Aorta (tissue), 5 donors: Measurements from ENCODE around the gene C17orf75. TPM values are rescaled to one million over a fixed set of nuclear protein-coding genes. Genes with fewer than 3 reads are reported as not detected.

Experiments
- ATAC-seq: fragments of 200-7000 bp; cut with Tn5 transposase; one replicate; pipeline ENCODE4 v1.9.1; 2022; ENCODE audit warnings: moderate library complexity; ENCODE audit not compliant: low FRiP score
- DNase-seq, 2 donors: peaks; one replicate each; pipeline ENCODE4 v3.0.0-alpha.2; 2020
- H3K27ac ChIP-seq, 2 donors: one replicate each; pipeline ENCODE4 v1.5.1; 2013; ENCODE audit warnings: low read length in 2 of 2, mild to moderate bottlenecking in 2 of 2, moderate library complexity in 2 of 2, control low read depth in 1 of 2, inconsistent platforms in 1 of 2, low read depth in 1 of 2
- H3K27me3 ChIP-seq, 2 donors: one replicate each; pipeline ENCODE4 v1.6.1; 2013; ENCODE audit warnings: control low read depth in 1 of 2, low read length in 1 of 2, mild to moderate bottlenecking in 1 of 2, moderate library complexity in 1 of 2; ENCODE audit not compliant: insufficient read depth in 2 of 2, control insufficient read depth in 1 of 2
- H3K36me3 ChIP-seq, 2 donors: one replicate each; pipeline ENCODE4 v1.6.1; 2013; ENCODE audit warnings: control low read depth in 1 of 2, low read length in 1 of 2, mild to moderate bottlenecking in 1 of 2; ENCODE audit not compliant: insufficient read depth in 2 of 2, control insufficient read depth in 1 of 2
- H3K4me1 ChIP-seq, 2 donors: one replicate each; pipeline ENCODE4 v1.6.1; 2013; ENCODE audit warnings: low read length in 2 of 2, control low read depth in 1 of 2, mild to moderate bottlenecking in 1 of 2, moderate library complexity in 1 of 2; ENCODE audit not compliant: insufficient read depth in 2 of 2, control insufficient read depth in 1 of 2
- H3K4me3 ChIP-seq, 2 donors: one replicate each; pipeline ENCODE4 v1.5.1; 2013; ENCODE audit warnings: low read length in 2 of 2, control low read depth in 1 of 2, mild to moderate bottlenecking in 1 of 2
- H3K9me3 ChIP-seq: one replicate; pipeline ENCODE4 v1.6.1; 2013; ENCODE audit warnings: mild to moderate bottlenecking, low read length; ENCODE audit not compliant: control insufficient read depth
- WGBS, 2 donors: extraction: QIAGEN DNeasy Blood & Tissue Kit; methylation state at CpG; one replicate each; pipeline ENCODE4 v1.1.7; 2013; 5-methylcytosine and 5-hydroxymethylcytosine counted together
- intact Hi-C, 2 donors: fragments of 100-400 bp; cut with DNase I; formaldehyde crosslinking; loops; one replicate each; pipeline versions ENCODE4 v1.14.2 to v1.15.0; 2022
- polyA plus RNA-seq, 2 donors: library from polyadenylated mRNA; stranded (reverse); fragments of 200-250 nt; gene quantifications; one replicate each; pipeline ENCODE4 v1.2.3, GENCODE V29; 2013
- total RNA-seq, 2 donors: library from RNA; stranded (reverse); fragmentation: NEBNext Ultra II Directional; extraction: Animal tissue kit (Norgen Biotek cat#: 25700); gene quantifications; one replicate each; pipeline ENCODE4 v1.2.1, GENCODE V29; 2021
- donor health status: healthy with polysubstance abuse.
- donor health status: Bipolar disorder and iron deficiency.
- donor health status: DM: no; HTN: no; CAD: no.
- donor health status: DM: no; HTN: no; CAD: no.
- donor health status: DM: yes; HTN: yes; CAD: no.

Gene C17orf75
- total and polyA plus RNA-seq, 4 donors = 9.1 to 16.2 (median 11.3) TPM

DNA sequence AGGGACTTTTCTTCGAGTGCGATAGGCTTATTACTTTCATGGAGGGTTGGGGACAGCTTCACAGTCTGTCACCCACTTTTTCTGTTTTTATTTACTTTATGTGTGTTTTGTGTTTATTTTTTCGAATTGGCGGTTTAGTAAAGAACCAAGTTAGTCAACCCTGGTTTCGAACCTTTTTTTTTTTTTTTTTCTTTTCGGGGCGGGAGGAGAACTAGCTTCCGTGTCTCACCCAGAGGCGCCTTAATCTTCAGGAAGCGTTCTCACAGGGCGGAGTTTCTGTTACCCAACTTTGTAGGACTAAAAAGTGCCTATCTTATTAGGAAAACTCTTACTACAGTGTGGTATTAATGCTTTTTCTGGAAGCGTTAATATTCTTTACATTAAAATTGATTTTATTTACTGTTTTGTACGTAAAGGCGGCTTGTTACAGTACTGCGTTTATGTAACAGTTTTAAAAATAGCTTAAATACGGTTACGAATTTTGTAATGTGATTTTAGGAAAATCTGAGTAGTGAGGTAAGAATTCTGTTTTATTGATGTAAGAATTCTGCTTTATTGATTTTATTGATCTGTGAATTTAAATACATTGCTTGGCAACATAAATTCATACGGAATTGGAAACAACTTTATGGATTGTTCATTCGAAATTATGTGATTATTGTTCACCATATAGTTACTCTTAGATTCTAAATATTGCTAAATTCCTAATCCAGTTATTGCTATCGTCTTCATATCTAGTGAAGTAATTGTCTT, 8.9 kb upstream of the C17orf75 start:
- no peak for DNase-seq
- WGBS, 2 donors = 0% methylated on average over 20 of the region's 20 CpGs
- Histone ChIP-seq H3K9me3 (no peaks in the 10 kb centered on the region), H3K36me3 (no peaks in the 10 kb centered on the region), H3K4me1 (peaks cover 4 to 5% of the 10 kb centered on the region in 2 donors), H3K27me3 (no peaks in the 10 kb centered on the region), H3K4me3 (peak overlapping the region; percentile 88 to 97), H3K27ac (peak overlapping the region; percentile 95 to 98)
- peak; percentile 78 for ATAC-seq
- intact Hi-C loops = no loop called here

DNA sequence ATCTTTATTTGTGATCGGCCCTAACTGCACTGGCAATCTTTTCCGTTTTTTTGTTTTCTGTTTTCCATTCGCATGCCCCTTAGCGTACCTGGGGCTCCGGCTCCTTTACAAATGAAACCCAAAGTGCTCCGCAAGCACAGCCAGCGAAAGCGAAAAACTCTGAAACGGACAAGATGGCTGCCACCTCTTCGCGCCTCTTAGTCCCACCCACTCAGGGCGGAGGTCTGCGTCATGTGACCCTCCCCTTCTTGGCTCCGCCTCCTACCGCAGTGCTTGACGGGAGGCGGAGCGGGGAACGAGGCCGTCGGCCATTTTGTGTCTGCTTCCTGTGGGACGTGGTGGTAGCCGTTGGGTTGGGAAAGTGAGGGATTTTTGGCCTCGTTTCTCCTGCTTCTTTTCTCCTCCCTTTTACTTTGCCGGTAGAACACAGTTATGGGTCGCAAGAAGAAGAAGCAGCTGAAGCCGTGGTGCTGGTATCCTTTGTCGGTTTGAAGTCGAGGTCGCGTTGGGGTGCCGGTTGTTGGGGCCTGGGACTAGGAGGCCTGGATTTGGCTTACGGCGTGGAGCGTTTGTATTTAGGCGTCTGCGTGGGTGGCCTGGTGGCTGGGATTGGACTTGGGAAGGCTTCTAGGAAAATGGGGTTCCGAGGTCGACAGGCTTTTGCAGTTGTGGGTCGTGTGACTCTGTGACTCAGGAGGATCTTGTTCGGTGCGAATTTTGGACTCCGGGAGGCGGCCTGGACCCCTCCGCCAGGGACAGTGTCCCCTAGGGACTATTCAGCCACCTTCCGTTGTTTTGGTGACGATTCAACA, 8.1 kb upstream of the C17orf75 start, which contains the start of gene ZNF207:
TSS of gene ZNF207 (plus strand) at position 304 of the 812 bp plus-strand sequence. CDS start at position 433, 129 bp downstream.
- ATAC-seq (peak; percentile 100), DNase-seq (peak; percentile 97 to 98)
- Histone ChIP-seq H3K4me3 (peak within 1 kb of the TSS; percentile 88 to 97), H3K4me1 (peaks cover 0 to 3% of the 10 kb centered on the region in 2 donors), H3K36me3 (no peaks in the 10 kb centered on the region), H3K27me3 (no peaks in the 10 kb centered on the region), H3K9me3 (no peaks in the 10 kb centered on the region), H3K27ac (peak within 1 kb of the TSS; percentile 95 to 98)
- WGBS, 2 donors = 0 to 1% methylated on average over 47 of the region's 47 CpGs
- intact Hi-C loops = no loop called here

DNA sequence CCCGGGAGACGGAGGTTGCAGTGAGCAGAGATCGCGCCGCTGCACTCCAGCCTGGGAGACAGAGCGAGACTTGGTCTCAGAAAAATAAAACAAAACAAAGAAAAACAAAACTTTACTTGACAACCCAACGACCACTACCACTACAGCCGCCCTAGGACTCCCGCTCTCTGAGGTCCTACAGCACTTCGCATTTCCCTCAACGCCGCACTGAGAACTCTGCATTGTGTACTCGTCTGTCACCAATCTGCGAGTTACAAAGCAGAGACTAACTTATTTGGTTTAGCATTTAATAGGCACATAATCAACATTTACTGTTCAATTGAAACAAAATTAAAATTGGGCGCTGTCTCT, 7.5 kb upstream of the C17orf75 start:
- intact Hi-C loops = no loop called here
- Histone ChIP-seq H3K27ac (peak overlapping the region; percentile 39 to 68), H3K36me3 (no peaks in the 10 kb centered on the region), H3K9me3 (no peaks in the 10 kb centered on the region), H3K4me3 (peak overlapping the region; percentile 86 to 88), H3K4me1 (no peaks in the 10 kb centered on the region), H3K27me3 (no peaks in the 10 kb centered on the region)
- ATAC-seq (peak; percentile 42), DNase-seq (no peak)
- 7 to 9% methylated on average over 15 of the region's 15 CpGs for WGBS, 2 donors

DNA sequence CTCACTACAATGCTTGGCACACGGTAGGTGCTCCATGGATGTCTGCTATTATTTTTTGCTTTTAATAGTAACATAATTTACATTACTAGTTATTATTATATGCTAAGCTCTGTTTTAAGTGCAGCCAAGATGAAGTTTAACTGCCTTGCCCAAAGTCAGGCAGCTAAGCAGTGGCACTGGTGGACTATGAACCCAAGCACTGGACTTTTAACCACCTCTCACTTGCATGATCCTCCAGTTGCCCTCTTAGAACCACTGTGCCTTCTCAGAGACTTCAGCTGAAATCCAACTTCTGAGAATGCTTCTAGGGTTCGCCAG, 6.5 kb upstream of the C17orf75 start:
- WGBS, 2 donors = 95 to 97% methylated on average over 2 of the region's 2 CpGs
- Histone ChIP-seq H3K4me1 (no peaks in the 10 kb centered on the region), H3K36me3 (no peaks in the 10 kb centered on the region), H3K27ac (no peak overlapping the region), H3K4me3 (no peak overlapping the region), H3K9me3 (no peaks in the 10 kb centered on the region), H3K27me3 (no peaks in the 10 kb centered on the region)
- no peak for DNase-seq
- intact Hi-C loops = no loop called here
- ATAC-seq = no peak

DNA sequence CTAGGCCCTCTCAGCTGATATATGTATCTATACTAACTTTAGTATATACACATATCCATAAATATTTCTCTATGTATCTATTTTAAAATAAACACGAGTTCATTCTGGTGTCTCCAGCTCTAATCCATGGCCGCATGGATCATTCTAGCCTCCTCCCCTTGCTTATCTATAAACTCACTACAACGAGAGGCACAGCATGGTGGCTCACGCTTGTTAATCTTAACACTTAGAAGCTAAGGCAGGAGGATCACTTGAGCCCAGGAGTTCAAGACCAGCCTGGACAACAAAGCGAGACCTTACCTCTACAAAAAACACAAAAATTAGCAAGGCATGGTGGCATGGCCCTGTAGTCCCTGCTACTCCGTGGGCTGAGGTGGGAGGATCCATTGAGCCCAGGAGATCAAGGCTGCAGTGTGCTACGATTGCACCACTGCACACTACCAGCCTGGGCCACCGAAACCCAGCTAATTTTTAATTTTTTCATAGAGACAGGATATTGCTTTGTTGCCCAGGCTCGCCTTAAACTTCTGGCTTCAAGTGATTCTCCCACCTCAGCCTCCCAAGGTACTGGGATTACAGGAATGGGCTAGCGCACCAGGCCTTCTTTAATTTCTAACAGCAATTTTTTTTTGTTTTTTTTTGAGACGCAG, 4.1 kb upstream of the C17orf75 start:
- no peak for ATAC-seq
- 86 to 90% methylated on average over 11 of the region's 11 CpGs for WGBS, 2 donors

DNA sequence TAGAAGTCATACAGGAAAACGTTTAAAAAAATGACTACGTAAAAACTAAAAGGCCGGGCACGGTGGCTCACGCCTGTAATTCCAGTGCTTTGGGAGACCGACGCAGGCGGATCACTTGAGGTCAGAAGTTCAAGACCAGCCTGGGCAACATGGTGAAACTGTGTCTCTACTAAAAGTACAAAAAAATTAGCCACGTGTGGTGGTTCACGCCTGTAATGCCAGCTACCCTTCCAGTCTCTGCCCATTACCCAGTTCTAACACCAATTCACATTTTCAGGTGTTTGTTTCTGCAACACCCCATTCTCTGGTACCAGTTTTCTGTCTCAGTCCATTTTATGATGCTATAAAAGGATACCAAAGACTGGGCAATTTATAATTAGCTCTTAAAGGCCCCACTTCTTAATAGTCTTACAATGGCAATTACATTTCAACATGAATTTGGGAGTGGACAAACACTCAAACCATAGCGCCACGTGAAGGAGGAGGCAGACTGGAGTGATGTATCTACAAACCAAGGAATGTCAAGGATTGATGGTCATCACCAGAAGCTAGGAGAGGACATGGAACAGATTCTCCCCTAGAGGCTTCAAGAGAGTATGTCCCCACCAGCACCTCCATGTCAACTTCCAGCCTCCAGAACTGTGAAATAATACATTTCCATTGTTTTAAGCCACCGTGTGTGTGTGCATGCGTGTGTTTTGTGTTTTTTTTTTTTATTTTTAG, 791 bp upstream of the C17orf75 start:
- no peak overlapping the region for H3K27ac ChIP-seq
- peaks cover 0 to 6% of the 10 kb centered on the region in 2 donors for H3K4me1 ChIP-seq
- intact Hi-C loops = no loop called here
- WGBS, 2 donors = 55 to 56% methylated on average over 14 of the region's 14 CpGs
- DNase-seq (no peak), ATAC-seq (no peak)
- H3K4me3 ChIP-seq = peak overlapping the region in 1 of 2 donors; percentile 57
- H3K9me3 ChIP-seq = no peaks in the 10 kb centered on the region
- no peaks in the 10 kb centered on the region for H3K27me3 ChIP-seq
- no peaks in the 10 kb centered on the region for H3K36me3 ChIP-seq

More for the DNA sequence above, 4.1 kb upstream of the C17orf75 start:
- H3K36me3 ChIP-seq = no peaks in the 10 kb centered on the region
- peaks cover 0 to 6% of the 10 kb centered on the region in 2 donors for H3K4me1 ChIP-seq
- H3K27ac ChIP-seq = no peak overlapping the region
- no peaks in the 10 kb centered on the region for H3K9me3 ChIP-seq
- intact Hi-C loops = no loop called here
- DNase-seq = no peak
- H3K27me3 ChIP-seq = no peaks in the 10 kb centered on the region
- H3K4me3 ChIP-seq = no peak overlapping the region

DNA sequence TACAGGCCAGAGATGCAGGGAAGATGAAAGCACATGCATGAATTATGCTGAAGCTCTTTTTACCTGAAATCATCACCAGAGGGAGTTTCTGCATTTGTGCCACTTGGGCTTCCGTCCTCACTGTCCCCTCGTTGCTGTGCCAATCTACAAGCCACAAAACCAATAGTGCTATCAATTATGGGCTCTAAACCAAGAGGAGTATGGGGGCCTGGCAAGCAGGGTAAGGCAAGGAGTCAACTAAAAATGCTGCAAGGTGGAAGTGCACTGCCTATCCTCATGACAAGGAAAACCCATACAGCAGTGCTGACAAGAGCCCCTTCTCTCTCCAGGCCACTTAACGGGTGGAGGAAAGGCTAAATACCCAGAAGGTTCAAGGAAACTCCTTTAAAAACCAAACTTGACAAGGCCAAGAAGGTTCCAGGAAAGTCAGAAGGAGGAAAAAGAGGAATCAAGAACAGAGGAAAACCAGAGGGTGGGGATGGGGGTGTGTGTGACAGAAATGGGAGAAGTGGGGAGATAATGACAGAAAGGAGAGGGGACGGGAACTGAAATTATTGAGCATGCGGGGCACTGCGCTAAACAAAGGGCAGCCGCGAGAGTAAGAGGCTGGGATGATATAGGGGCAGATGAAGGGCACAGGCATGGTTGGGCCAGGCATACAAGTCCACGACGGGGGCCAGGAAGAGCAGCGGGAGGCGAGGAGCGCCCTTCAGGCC, 674 bp downstream of the C17orf75 start:
- ATAC-seq = no peak
- intact Hi-C loops = no loop called here
- no peak for DNase-seq
- Histone ChIP-seq H3K4me1 (peaks cover 0 to 6% of the 10 kb centered on the region in 2 donors), H3K4me3 (peak overlapping the region; percentile 57 to 64), H3K27ac (peak overlapping the region in 1 of 2 donors; percentile 92), H3K36me3 (peaks cover 0 to 2% of the 10 kb centered on the region in 2 donors), H3K27me3 (no peaks in the 10 kb centered on the region), H3K9me3 (no peaks in the 10 kb centered on the region)
- WGBS, 2 donors = 3 to 4% methylated on average over 13 of the region's 13 CpGs

DNA sequence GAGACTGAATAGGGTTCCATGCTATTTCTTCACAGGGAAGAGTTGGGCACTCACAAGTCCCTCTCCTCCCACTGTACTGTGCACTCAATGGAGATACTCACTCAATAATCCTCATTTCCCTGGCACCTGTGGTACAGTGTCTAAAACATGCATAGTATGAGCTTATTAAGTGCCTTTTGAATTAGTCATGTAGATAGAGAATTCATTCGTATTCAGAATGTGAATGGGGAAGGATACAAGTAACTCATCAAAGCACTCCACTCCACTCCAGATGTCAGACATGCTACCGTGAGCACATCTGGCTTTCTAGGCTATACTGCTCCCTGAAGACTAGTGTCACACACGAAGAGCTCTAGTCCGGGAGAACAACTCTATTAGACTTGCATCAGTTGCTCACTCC, 6.3 kb downstream of the C17orf75 start:
- DNase-seq = no peak
- intact Hi-C loops = no loop called here
- Histone ChIP-seq H3K36me3 (peaks cover 0 to 5% of the 10 kb centered on the region in 2 donors), H3K27ac (no peak overlapping the region), H3K27me3 (no peaks in the 10 kb centered on the region), H3K4me3 (no peak overlapping the region), H3K9me3 (no peaks in the 10 kb centered on the region), H3K4me1 (no peaks in the 10 kb centered on the region)
- WGBS, 2 donors = 58 to 60% methylated on average over 4 of the region's 4 CpGs
- no peak for ATAC-seq
